Left hindlimb (tissue), 1 donor: Measurements from ENCODE around the gene ADIPOR2.
"Not testable (repeated sequence)": the region's sequence is repeated elsewhere in the genome, so short reads cannot be mapped to it uniquely, and the experiment has no call there.

Source experiments
- DNase-seq: peaks from one replicate; pipeline ENCODE4 v3.0.0-alpha.2; 2018

Gene ADIPOR2

GRCh38 chr12:1705774-1706631 is 15.1 kb downstream of the ADIPOR2 start:
- no peak for DNase-seq

- no peak for DNase-seq
Measured at GRCh38 chr12:1706632-1706980, 15.7 kb downstream of the ADIPOR2 start.

- DNase-seq, result no peak
Measured at GRCh38 chr12:1707051-1707450, 16.2 kb downstream of the ADIPOR2 start.

- DNase-seq, result not testable (repeated sequence)
Measured at GRCh38 chr12:1709968-1710367, 19.1 kb downstream of the ADIPOR2 start.

- DNase-seq, result not testable (repeated sequence)
Measured at GRCh38 chr12:1710870-1711269, 20.0 kb downstream of the ADIPOR2 start.

GRCh38 chr12:1711536-1712211 is 20.8 kb downstream of the ADIPOR2 start:
- not testable (repeated sequence) for DNase-seq

GRCh38 chr12:1712305-1712704 is 21.4 kb downstream of the ADIPOR2 start:
- DNase-seq, result not testable (repeated sequence)

GRCh38 chr12:1712852-1713251 is 22.0 kb downstream of the ADIPOR2 start:
- not testable (repeated sequence) for DNase-seq

GRCh38 chr12:1713783-1714348 is 23.0 kb downstream of the ADIPOR2 start:
- not testable (repeated sequence) for DNase-seq

- not testable (repeated sequence) for DNase-seq
Measured at GRCh38 chr12:1715459-1715858, 24.6 kb downstream of the ADIPOR2 start.

- DNase-seq, result no peak
Measured at GRCh38 chr12:1716215-1716862, 25.5 kb downstream of the ADIPOR2 start.

GRCh38 chr12:1716911-1717310 is 26.0 kb downstream of the ADIPOR2 start:
- DNase-seq, result no peak

GRCh38 chr12:1719139-1719538 is 28.3 kb downstream of the ADIPOR2 start:
- no peak for DNase-seq

GRCh38 chr12:1720494-1720893 is 29.6 kb downstream of the ADIPOR2 start:
- DNase-seq, result no peak

- no peak for DNase-seq
Measured at GRCh38 chr12:1723721-1724120, 32.9 kb downstream of the ADIPOR2 start.

GRCh38 chr12:1724250-1724649 is 33.4 kb downstream of the ADIPOR2 start:
- DNase-seq, result no peak

- DNase-seq, result no peak
Measured at GRCh38 chr12:1726753-1727152, 35.9 kb downstream of the ADIPOR2 start.

- DNase-seq, result no peak
Measured at GRCh38 chr12:1728824-1729223, 38.0 kb downstream of the ADIPOR2 start.

- DNase-seq, result no peak
Measured at GRCh38 chr12:1731019-1731687, 40.3 kb downstream of the ADIPOR2 start.

- not testable (repeated sequence) for DNase-seq
Measured at GRCh38 chr12:1731688-1732078, 40.8 kb downstream of the ADIPOR2 start.

GRCh38 chr12:1732914-1733313 is 42.0 kb downstream of the ADIPOR2 start:
- DNase-seq, result no peak

GRCh38 chr12:1733712-1734111 is 42.8 kb downstream of the ADIPOR2 start:
- not testable (repeated sequence) for DNase-seq
